ENCODE results near the gene PDZD2. TPM values are rescaled to one million over a fixed set of nuclear protein-coding genes. Genes with fewer than 3 reads are reported as not detected.

Gene PDZD2
- total RNA-seq, 4 donors from 2014 or later: 10.2 to 15.0 (median 12.2) TPM

GRCh38 chr5:32144378-32145207 lies 505.7 kb downstream of the PDZD2 start:
- TF ChIP-seq POLR2AphosphoS5 (IDR thresholded peaks at IDR 0.05) (no peak), CTCF (IDR thresholded peaks at IDR 0.05) (no peak)
- 94% methylated on average over 5 of the region's 5 CpGs for WGBS
- Histone ChIP-seq H3K4me3 (no peak overlapping the region), H3K9me3 (no peaks in the 10 kb centered on the region), H3K27me3 (no peaks in the 10 kb centered on the region), H3K27ac (replicated peaks in 1 of 4) (no peak overlapping the region), H3K4me1 (peaks cover 52 to 71% (median 62%) of the 10 kb centered on the region in 4 donors), H3K36me3 (peaks cover 0 to 15% (median 0%) of the 10 kb centered on the region in 4 donors)
- DNase-seq (ENCODE audit: extremely low spot score): no peak
- intact Hi-C loops (cut with DNase I): no loop called here

- Histone ChIP-seq H3K36me3 (peaks cover 0 to 14% (median 0%) of the 10 kb centered on the region in 4 donors), H3K4me1 (peaks cover 55 to 75% (median 69%) of the 10 kb centered on the region in 4 donors), H3K4me3 (no peak overlapping the region), H3K27ac (replicated peaks in 1 of 4) (no peak overlapping the region), H3K9me3 (no peaks in the 10 kb centered on the region), H3K27me3 (no peaks in the 10 kb centered on the region)
- intact Hi-C loops (cut with DNase I): no loop called here
- TF ChIP-seq EP300 (IDR thresholded peaks at IDR 0.05) (no peak), CTCF (IDR thresholded peaks at IDR 0.05) (no peak), POLR2AphosphoS5 (IDR thresholded peaks at IDR 0.05) (no peak), POLR2A (IDR thresholded peaks at IDR 0.05; ENCODE audit: low read depth) (no peak)
- 33% methylated on average over 2 of the region's 2 CpGs for WGBS
- DNase-seq (ENCODE audit: extremely low spot score): no peak
Measured at GRCh38 chr5:32145378-32145777, 506.4 kb downstream of the PDZD2 start.

GRCh38 chr5:32147236-32147635 lies 508.3 kb downstream of the PDZD2 start:
- H3K27ac ChIP-seq (replicated peaks in 1 of 4): no peak overlapping the region
- H3K4me1 ChIP-seq: peaks cover 60 to 87% (median 86%) of the 10 kb centered on the region in 4 donors
- 59% methylated on average over 3 of the region's 3 CpGs for WGBS
- no peak overlapping the region for H3K4me3 ChIP-seq
- no peaks in the 10 kb centered on the region for H3K9me3 ChIP-seq
- no peak for TF ChIP-seq POLR2A (IDR thresholded peaks at IDR 0.05; ENCODE audit: low read depth)
- TF ChIP-seq EP300 (IDR thresholded peaks at IDR 0.05): no peak
- no peak for TF ChIP-seq POLR2AphosphoS5 (IDR thresholded peaks at IDR 0.05)
- TF ChIP-seq CTCF (IDR thresholded peaks at IDR 0.05): no peak
- H3K27me3 ChIP-seq: no peaks in the 10 kb centered on the region
- H3K36me3 ChIP-seq: peaks cover 0 to 6% (median 0%) of the 10 kb centered on the region in 4 donors
- no peak for DNase-seq (ENCODE audit: extremely low spot score)
- intact Hi-C loops (cut with DNase I): no loop called here

- H3K4me1 ChIP-seq: peaks cover 66 to 94% (median 93%) of the 10 kb centered on the region in 4 donors
- H3K36me3 ChIP-seq: no peaks in the 10 kb centered on the region
- no peaks in the 10 kb centered on the region for H3K9me3 ChIP-seq
- intact Hi-C loops (cut with DNase I): no loop called here
- WGBS: 96% methylated on average over 4 of the region's 4 CpGs
- TF ChIP-seq CTCF (IDR thresholded peaks at IDR 0.05) (no peak), POLR2AphosphoS5 (IDR thresholded peaks at IDR 0.05) (no peak), POLR2A (IDR thresholded peaks at IDR 0.05; ENCODE audit: low read depth) (no peak), EP300 (IDR thresholded peaks at IDR 0.05) (no peak)
- H3K27ac ChIP-seq (replicated peaks in 1 of 4): no peak overlapping the region
- H3K4me3 ChIP-seq: no peak overlapping the region
- no peak for DNase-seq (ENCODE audit: extremely low spot score)
- H3K27me3 ChIP-seq: no peaks in the 10 kb centered on the region
Measured at GRCh38 chr5:32147959-32148358, 509.0 kb downstream of the PDZD2 start.

Data from esophagus muscularis mucosa (tissue), 4 donors.